ENCODE results near the gene PRODH2.
A peak's percentile ranks its signal among the peaks of the same experiment; 100 is the strongest.
"Not testable (repeated sequence)": the region's sequence is repeated elsewhere in the genome, so short reads cannot be mapped to it uniquely, and the experiment has no call there.

PRODH2 gene

DNA sequence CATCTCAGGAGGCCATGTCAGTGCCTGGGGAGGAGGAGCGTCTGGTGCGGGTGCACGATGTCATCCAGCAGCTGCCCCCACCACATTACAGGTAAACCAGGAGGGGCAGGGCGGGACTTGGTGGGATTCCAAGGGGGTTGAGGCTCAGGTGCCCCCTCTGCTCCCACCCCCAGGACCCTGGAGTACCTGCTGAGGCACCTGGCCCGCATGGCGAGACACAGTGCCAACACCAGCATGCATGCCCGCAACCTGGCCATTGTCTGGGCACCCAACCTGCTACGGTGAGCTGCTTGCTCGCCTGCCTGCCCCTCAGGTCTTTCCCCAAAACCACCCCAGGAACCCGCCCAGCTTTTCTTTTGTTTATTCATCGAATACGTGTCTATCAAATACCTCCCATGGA is 30.1 kb downstream of the PRODH2 start:
- no peak for DNase-seq

DNA sequence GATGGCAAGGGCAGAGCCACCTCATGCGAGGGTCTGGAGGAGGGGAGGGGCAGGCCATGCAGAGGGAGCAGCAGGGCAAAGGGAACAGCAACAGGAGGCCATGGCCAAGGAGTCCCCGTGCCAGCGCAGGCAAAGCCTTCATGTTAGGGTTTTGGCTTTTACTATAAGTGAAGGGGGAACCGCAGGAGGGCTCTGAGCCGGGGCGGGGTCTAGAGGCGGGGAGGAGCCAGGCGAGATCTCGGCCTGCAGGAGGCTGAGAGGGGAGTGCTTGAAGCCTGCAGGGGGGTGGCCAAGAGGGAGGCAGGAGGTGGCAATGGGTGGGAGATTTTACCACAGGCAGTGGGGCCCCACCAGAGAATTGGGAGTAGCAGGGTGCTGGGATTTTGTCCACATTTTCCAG is 31.0 kb downstream of the PRODH2 start:
- DNase-seq: no peak

DNA sequence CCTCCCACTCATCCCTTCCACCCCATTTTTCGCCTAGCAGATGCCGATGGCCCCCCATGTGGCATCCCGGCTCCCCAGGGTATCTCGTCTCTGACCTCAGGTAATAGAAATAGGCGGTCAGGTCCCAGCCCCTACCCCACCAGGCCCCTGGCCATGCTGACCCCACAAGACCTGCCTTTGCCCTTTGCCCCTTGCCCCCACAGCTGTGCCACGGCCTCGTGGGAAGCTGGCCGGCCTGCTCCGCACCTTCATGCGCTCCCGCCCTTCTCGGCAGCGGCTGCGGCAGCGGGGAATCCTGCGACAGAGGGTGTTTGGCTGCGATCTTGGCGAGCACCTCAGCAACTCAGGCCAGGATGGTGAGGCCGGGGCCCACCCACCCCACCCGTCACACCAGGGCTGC is 31.9 kb downstream of the PRODH2 start:
- DNase-seq: no peak

DNA sequence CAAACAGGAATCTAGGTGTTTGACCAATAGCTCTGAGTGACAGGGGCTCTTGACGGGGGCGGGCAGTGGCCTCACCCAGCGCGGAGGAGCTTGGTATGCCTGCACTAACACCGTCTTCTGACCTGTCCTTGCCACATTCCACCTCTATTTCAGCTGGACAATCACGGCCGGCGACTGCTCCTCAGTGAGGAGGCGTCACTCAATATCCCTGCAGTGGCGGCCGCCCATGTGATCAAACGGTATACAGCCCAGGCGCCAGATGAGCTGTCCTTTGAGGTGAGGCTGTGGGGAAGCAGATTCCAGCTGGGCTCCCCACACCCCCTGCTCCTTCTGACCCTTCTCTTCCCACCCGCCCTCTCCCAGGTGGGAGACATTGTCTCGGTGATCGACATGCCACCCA is 32.6 kb downstream of the PRODH2 start:
- DNase-seq: no peak

DNA sequence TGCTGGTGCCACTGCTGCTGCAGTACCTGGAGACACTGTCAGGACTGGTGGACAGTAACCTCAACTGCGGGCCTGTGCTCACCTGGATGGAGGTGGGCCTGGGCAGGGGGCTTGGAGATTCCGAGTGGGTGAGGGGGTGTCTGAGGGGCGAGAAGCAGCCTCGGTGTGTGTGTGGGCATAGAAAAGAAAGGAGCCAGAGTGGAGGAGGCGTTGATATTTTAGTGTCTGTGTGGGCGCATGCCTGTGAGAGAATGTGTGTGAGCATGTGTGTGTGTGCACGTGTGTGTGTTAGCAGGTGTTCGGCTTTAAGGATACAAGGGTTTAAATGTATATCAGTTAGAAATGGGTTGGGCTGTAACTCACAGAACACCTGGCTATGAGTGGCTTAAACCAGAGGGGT is 33.6 kb downstream of the PRODH2 start:
- no peak for DNase-seq

DNA sequence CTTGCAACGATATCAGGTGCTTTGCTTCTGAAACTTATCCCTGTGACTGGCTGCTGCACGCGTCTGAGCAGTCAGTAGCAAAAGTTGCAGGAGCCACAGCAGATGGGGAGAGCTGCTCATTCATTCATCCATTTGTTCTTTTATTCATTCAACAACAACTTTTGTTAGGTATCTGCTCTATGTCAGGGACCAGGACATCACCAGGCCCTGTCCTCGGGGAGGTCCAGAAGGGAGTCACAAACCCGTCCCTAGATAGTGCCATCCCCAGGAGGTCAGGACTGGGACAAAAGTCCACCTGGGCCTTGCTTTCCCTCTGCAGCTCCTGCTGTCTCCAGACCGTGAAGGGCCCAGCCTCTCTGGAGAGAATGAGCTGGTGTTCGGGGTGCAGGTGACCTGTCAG is 34.7 kb downstream of the PRODH2 start:
- no peak for DNase-seq

DNA sequence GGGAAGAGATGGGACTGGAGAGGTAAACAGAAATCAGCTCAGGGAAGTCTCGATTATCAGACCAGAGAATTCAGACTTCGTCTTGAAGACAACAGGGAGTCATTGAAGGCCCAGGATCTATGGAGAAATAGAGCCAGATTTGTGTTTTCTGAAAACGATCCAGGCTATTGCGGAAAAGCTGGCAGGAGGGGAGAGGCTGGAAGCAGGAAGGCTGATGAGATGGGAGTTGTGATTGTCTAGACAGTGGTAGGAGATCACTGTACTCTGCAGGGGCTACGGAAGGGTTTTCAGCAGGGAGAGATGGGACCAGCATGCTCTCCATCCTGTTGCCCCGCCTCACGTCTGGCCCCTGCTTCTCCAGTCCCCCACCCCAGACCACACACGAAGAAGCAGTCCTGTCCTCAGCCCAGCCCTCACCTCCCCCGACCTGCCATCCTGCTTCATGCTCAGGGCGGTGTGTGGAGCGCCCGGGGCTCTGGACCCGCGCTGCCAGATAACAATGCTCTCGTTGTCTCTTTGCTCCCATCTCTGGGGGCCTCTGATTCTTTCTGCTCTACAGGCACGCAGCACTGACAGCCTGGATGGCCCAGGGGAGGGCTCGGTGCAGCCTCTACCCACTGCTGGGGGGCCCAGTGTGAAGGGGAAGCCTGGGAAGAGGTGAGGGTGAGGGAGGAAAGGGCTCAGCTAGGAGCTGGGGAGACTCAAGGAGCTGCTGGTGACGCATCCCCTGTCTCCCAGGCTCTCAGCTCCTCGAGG is 35.4 kb downstream of the PRODH2 start:
- no peak for DNase-seq

DNA sequence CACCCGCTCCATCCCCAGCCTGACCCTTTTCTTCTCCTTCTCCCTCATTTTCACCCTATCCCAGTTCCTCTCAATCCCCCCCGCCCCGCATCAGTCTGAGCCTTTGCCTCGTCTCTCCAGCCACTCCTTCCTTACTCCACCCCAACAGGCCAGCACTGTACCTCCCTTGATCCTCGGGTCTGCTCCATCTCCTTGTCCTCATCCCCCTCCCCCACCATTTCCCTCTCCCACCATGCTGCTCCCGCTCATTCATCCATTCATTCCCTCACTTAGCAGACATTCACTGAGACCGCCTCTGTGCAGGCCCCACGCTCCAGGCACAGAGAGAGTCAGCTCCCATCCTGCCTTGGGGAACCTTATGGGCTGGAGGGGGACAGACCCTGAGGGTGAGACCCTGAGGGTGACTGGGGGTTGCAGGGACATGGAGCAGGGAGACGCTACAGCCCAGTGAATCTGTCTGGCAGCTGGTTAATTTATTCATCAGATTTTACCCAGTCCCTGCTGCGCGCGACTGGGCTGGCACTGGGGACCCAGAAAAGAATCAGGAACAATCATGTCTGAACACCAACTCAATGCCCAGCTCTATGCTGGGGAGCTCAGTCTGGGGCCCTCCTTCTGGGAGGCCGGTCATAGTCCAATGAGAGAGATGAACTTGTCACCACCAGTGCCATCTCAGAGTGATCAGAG is 36.4 kb downstream of the PRODH2 start:
- no peak for DNase-seq

DNA sequence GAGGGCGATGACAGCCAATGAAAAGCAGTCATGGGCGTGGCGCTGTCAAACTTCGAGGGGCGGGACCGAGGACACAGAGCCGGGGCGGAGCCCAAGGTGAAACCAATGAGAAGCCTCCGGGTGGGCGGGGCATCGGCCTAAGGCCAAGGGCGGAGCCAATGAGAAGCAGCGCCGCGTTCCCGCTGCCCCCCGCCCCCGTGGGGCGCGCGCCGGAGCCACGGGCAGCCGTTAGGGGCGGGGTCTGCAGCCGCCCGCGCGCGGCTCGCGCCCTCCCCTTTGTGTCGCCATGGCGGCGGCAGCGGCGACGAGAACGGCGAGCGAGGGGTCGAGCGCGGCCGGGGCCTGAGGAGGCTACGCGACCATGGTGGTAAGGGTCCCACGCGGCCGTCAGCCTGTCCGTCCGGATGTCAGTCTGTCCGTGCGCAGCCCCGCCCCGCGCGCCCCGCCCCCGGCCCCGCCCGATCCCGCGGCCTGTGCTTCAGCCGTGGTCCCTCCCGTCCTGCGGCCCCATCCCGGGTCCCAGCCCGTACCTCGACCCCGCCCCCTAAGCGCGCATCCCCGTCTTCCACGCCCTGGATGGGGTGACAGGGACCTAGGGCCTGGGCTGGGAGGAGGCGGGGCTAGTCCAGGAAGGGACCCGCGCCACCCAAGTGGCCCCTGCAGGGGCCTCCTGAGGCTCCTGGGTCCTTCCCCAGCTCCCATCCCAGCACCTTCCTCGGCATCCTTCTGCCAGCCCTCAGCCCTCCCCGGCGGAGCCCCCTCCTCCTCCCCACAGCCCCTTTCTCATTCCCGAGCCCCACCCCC is 37.1 kb downstream of the PRODH2 start, which contains the start of gene ARHGAP33:
TSS of gene ARHGAP33 (plus strand) at position 267 of the 804 bp plus-strand sequence. CDS start at position 362, 95 bp downstream.
- DNase-seq: peak; percentile 86

DNA sequence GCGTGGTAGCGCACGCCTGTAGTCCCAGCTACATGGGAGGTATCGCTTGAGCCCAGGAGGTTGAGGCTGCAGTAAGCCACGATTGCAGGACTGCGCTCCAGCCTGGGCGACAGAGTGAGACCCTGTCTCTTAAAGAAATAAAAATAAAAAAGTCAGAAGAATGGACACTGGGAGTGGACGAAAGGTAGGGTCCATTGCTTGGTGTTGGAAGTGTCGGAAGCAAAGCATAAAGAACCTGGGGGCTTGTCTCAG is 37.7 kb downstream of the PRODH2 start:
- no peak for DNase-seq

DNA sequence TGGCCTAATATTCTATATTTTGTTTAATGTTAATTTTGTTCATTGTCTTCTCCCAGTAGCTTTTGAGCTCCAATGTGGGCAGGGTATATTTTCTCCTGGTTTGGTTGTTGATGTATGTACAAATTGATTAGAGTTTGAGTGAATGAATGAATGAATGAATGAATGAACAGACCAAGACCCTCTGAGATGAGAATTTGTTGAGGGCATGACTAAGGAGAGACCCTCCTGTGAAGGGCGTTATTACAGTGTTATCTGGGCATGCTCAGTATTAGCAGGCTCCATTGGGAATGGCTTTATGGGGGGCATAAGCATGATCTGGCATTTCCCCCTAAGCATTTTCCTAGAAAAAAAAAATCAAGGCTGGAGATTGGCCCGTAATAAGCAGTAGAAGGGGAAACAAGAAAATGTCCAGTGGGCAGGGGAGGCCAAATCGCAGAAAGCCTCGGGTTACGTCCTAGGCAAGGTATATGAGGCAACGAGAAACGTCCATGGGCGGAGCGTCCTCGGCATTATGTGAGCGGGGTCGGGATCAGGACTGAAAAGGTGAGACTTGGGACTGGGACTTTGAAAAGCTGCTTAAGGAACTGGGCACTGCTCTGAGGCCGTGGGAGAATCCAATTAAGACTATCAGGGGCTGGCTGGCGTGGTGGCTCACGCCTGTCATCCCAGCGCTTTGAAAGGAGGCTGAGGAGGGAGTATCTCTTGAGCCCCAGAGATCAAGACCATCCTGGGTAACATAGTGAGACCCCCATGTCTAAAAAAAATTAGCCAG is 38.2 kb downstream of the PRODH2 start:
- DNase-seq: no peak

DNA sequence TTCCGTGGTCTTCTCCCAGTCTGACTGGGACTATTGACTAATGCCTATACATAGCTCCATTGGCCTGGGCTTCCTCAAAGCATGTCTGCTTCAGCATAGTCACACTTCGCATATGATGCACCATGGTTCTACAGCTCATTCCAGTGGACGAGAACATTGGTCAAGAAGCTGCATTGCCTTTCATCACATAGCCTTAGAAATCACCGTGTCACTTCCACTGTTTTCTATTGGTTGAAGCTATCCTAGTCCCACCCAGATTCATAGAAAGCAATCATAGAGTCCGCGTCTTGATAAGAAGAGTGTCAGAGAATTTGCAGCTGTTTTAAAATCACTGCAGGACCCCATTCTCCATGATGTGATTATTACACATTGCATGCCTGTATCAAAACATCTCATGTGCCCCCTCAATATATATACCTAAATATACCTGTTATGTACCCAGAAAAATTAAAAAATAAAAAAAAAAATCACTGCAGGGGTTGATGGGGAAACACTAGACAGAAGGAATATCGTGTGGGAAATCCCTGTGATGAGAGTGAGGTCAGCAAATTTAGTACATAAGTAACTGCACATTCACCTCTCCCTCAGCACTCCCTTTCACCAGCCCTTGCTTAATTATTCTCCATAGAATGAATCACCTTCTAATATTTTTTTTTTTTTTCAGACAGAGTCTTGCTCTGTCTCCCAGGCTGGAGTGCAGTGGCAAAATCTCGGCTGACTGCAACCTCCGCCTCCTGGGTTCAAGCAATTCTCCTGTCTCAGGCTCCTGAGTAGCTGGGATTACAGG is 39.4 kb downstream of the PRODH2 start:
- no peak for DNase-seq

DNA sequence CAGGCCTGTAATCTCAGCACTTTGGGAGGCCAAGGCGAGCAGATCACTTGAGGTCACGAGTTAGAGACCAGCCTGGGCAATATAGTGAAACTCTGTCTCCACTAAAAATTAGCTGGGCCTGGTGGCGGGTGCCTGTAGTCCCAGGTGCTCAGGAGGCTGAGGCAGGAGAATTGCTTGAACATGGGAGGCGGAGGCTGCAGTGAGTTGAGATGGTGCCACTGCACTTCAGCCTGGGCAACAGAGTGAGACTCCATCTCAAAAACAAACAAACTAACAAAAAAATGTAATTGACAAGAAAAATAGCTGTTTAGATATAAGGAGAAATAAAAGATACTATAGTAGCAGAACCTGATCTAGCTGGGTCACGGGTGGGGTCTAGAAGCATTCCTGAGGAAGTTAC is 40.3 kb downstream of the PRODH2 start:
- not testable (repeated sequence) for DNase-seq

DNA sequence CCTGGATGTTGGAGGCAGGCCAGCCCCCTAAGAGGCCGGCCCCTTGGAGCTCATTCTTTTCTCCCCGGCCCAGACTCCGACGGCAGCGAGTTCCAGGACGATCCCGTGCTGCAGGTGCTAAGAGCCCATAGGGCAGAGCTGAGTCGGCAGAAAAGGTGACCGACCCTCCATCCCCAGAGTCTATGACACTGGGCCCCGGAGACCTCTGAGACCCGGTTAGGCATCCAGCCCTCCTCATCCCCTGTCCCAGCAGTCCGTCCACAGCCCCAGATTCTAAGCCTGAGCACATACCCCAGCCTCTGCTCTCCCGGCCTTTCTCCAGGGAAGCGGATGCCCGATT is 44.6 kb downstream of the PRODH2 start:
- DNase-seq: peak; percentile 36

DNA sequence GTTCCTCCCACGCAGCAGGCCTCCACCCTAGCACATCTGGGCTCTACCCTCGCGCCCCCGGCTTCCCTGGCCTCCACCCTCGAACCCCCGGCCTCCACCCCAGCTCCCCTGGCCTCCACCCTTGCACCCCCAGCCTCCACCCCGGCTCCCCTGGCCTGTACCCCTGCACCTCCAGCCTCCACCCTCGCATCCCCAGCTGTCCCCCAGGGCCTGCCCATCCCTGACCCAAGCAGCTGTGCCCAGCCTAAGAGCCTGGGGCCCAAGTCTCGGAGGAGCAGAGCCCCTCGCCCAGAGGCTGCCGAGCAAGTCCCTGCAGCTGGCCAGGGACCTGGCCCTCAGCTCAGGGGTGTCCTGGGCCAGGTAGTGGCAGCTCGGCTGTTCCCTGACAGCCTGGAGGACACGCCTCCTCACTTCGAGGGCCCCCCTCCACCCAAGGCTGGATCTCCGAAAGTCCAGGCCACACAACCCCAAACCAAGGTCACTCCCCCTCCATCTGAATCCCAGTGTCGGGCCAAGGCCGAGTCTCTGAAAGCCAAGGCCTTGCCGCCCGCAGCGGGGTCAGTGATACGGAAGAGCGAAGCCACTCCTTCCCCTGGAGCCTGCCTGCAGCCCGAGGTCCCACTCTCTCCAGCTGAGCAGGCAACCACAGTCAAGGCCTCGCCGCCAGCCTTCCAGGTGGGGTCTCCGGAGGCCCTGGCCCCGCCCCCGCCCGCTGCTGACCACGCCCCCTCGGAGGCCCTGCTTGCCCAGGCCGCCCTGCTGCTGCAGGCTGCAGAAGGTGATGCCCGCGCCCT is 45.2 kb downstream of the PRODH2 start:
- DNase-seq: peak; percentile 55

DNA sequence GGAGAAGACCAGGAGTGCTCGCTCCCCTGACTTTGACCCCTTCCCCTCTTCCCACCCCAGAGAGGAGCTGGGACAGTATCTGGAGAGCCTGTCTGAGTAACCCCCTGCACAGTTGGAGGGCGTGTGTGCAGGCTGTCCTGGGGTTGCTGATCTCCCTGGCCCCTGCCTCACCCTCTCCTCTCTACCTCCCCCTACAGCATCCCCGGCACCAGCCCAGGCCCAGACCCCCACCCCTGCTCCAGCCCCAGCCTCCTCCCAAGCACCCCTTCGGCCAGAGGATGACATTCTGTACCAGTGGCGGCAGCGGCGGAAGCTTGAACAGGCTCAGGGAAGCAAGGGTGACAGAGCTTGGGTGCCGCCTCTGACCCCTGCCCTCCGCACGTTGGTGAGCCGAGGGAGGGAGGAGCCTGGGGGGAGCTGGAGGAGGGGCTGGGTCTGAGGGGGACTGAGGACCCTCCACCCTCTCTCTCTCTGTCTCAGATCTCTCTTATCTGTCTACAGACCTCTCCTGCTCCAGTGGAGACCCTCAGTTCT is 46.0 kb downstream of the PRODH2 start:
- no peak for DNase-seq

DNA sequence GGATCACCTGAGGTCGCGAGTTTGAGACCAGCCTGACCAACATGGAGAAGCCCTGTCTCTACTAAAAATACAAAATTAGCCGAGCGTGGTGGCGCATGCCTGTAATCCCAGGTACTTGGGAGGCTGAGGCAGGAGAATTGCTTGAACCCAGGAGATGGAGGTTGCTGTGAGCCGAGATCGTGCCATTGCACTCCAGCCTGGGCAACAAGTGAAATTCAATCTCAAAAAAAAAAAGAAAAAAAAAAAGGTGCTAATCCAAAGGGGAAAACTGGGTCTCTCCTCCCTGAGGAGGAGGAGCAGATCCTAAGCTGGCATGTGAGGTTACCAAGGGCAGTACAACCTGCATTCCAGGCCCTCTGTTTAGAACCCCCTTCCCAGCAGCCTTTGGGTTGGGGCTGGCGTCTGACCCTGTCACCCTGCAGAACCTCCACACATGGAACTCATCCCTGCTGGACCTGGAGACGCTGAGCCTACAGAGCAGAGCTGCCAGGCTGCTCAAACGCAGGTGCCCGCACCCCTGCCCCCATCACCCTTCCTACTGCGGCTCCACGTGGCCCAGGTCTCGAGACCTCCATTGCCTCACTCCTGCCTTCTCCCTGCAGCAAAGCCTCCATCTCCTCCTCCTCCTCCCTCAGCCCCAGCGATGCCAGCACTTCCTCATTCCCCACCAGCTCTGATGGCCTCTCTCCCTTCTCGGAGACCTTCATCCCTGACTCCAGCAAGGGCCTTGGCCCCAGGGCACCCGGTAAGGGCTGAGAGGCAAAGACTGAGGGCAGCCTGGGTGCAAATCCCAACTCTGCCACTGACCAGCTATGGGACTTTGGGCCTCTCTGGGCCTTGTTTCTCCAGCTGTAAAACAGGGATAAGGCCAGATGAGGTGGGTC is 48.0 kb downstream of the PRODH2 start:
- no peak for DNase-seq

DNA sequence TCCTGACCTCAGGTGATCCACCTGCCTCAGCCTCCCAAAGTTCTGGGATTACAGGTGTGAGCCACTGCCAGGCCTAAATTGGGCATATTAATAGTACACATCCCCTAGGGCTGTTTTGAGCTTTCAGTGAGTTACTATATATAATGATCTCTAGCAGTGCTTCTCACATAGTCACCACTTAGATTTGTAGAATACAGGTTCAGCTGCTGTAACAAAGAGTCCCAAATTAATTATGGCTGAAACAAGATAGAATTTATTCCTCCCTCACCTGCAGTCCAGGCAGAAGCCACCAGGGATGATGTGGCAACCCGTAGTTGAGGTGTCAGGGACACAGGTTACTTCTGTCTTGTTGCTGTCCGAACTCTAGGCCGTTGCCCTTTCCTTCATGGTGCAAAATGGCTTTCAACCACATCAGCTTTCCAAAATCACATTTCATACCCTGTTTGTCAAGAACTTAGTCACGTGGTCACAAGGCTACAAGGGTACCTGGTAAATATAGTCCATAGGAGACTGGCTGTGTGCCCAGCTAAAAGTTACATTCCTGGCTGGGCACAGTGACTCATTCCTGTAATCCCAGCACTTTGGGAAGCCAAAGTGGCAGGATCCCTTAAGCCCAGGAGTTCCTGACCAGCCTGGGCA is 51.8 kb downstream of the PRODH2 start:
- no peak for DNase-seq

DNA sequence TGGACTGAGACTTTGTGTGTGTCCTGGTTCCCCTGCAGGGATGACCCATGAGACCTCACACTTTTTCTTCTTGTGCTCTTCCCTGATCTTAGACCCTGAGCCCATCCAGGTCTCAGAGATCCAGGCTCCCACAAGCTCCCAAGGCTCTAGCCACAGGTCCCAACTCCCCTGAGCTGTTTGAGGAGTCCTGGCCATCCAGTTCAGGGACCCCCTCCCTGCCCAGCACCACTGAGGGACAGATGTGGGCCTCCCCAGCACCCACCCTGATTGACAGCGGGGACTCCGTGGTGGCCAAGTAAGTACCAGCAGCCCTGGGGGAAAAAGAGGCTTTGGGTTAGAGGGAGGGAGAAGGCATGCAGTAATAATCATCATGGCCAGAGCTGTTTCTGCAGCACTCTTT is 52.9 kb downstream of the PRODH2 start:
- DNase-seq: no peak
